ENCODE data around the gene PTGFR. TPM values are rescaled to one million over a fixed set of nuclear protein-coding genes. Genes with fewer than 3 reads are reported as not detected.

The PTGFR gene, protein sequence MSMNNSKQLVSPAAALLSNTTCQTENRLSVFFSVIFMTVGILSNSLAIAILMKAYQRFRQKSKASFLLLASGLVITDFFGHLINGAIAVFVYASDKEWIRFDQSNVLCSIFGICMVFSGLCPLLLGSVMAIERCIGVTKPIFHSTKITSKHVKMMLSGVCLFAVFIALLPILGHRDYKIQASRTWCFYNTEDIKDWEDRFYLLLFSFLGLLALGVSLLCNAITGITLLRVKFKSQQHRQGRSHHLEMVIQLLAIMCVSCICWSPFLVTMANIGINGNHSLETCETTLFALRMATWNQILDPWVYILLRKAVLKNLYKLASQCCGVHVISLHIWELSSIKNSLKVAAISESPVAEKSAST
- total RNA-seq = not detected in 2 replicates

DNA sequence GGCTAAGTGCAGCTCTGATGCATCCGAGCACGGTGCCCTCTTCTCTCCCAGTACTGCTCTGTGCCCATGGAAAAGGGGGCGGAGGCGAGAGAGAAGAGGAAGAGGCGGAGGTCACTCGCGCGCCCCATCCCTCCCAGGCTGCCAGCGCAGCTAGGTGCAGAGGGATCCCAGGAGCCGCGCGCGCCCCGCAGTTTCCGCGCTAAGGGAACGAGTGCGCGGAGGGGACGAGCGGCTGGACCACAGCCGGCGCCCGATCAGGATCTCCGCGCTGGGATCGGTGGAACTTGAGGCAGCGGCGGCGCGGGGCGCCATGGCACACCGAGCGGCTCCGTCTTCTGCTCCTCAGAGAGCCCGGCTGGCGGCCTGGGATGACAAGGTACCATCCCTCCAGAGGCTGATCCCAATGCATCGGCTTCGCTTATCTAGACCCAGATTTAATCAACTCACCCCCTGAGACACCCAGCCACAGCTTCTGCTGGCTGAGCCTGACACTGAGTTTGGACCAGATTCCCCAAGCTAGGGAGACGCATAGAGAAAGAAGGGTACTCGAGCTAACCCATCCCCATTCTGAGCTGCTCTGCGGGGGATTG, at the start of gene PTGFR:
PTGFR (plus strand) TSS at position 114 of the 590 bp plus-strand sequence. CDS start 1,770 bp downstream, outside the sequence.
- H3K27ac Mint-ChIP-seq = no peak within 1 kb of the TSS
- intact Hi-C loops (cut with micrococcal nuclease) = no loop called here

DNA sequence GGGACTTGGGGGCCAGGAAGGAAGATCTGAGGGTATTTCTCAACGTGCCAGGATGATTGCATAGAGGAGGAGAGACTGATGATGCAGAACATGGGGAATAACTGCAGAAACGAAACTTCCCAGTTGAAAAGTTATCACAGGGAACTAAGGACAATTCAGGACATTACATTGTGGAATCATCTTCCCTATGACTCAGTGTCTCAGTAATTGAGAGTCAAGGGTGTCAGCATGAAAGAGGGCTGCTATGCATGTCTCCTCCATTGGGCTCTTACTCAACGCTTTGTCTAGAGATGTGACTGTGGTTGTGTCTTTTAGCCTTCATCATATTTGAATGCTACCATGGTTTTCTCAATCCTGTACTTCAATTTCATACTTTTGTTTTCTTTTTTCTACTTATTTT, 48.9 kb upstream of the PTGFR start:
- no peaks in the 10 kb centered on the region for H3K36me3 Mint-ChIP-seq (ENCODE audit: low read depth)
- intact Hi-C loops (cut with micrococcal nuclease) = no loop called here
- H3K27me3 Mint-ChIP-seq = no peaks in the 10 kb centered on the region
- no peaks in the 10 kb centered on the region for H3K4me1 Mint-ChIP-seq
- H3K4me3 Mint-ChIP-seq = no peak overlapping the region
- DNase-seq = no peak
- no peak overlapping the region for H3K27ac Mint-ChIP-seq
- no peaks in the 10 kb centered on the region for H3K9me3 Mint-ChIP-seq

More for the DNA sequence above, at the start of gene PTGFR:
- Mint-ChIP-seq H3K36me3 (ENCODE audit: low read depth) (no peaks in the 10 kb centered on the region), H3K27me3 (peaks cover 29% of the 10 kb centered on the region), H3K4me3 (no peak within 1 kb of the TSS), H3K9me3 (no peaks in the 10 kb centered on the region), H3K4me1 (no peaks in the 10 kb centered on the region)
- no peak for DNase-seq

DNA sequence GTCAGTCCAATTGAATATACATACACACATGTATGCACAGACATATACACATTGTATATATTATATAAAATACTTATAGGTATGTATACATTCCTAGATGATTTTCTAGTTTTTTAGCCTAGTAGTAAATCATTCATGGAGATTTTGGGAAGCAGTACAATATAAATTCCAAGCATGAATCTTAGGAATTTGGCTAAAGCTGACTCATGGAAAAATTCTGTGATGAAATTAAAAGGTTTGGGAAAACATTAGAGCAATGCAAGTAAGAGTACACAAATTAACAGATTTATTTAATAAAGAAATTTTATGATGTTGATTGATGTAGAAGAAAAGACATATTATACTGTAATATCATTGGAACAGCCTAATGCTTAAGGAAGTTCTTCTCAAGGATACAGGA, 43.7 kb upstream of the PTGFR start:
- no peak overlapping the region for H3K4me3 Mint-ChIP-seq
- H3K4me1 Mint-ChIP-seq = no peaks in the 10 kb centered on the region
- intact Hi-C loops (cut with micrococcal nuclease) = no loop called here
- no peak for DNase-seq
- H3K9me3 Mint-ChIP-seq = no peaks in the 10 kb centered on the region
- H3K27me3 Mint-ChIP-seq = no peaks in the 10 kb centered on the region
- no peaks in the 10 kb centered on the region for H3K36me3 Mint-ChIP-seq (ENCODE audit: low read depth)
- no peak overlapping the region for H3K27ac Mint-ChIP-seq

DNA sequence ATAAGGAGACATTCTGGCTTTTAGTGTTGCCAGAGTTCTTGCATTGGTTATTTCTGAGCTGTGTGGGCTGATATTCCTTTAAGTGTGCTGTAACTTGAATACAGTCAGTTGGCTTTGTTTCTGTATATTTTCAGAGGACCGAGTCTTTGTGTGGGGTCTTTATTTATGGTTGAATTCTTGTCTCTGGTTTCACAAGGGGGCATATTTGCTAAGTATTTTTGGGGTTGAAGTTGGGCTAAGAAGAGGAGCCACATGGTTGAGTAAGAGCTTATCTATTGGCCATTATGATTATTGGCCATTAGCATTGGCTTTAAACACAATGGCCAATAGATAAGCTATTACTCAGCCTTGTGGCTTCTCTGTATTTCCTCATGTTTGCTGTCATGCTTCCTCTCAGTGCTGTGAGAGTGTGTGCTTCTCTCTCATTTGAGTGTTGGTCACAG, 26.3 kb upstream of the PTGFR start:
- Mint-ChIP-seq H3K4me1 (no peaks in the 10 kb centered on the region), H3K36me3 (ENCODE audit: low read depth) (no peaks in the 10 kb centered on the region), H3K27ac (no peak overlapping the region), H3K4me3 (no peak overlapping the region), H3K9me3 (peaks cover 3% of the 10 kb centered on the region), H3K27me3 (no peaks in the 10 kb centered on the region)
- intact Hi-C loops (cut with micrococcal nuclease) = no loop called here
- DNase-seq = no peak

DNA sequence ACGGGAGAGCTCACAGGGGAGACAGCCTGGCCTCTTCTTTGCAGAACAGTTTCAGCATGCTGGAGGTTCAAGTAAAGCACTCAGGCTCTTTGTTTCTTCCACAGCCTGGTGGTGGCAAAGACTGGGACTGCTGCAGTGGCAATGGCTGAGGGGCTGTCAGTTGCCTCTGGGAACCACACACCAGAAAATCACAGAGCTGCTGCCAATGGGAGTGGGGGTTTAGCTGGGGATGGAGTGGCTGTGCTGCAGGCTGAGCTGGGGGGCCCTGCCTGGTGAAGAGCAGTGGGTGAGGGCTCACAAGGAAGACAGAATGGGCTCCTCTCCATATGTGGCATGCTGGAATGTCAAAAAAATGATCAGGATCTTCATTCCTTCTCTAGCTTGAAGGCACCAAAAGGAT, 25.6 kb upstream of the PTGFR start:
- H3K36me3 Mint-ChIP-seq (ENCODE audit: low read depth) = no peaks in the 10 kb centered on the region
- no peaks in the 10 kb centered on the region for H3K4me1 Mint-ChIP-seq
- no peak for DNase-seq
- H3K27me3 Mint-ChIP-seq = no peaks in the 10 kb centered on the region
- intact Hi-C loops (cut with micrococcal nuclease) = no loop called here
- no peak overlapping the region for H3K27ac Mint-ChIP-seq
- H3K4me3 Mint-ChIP-seq = no peak overlapping the region
- H3K9me3 Mint-ChIP-seq = peaks cover 3% of the 10 kb centered on the region

DNA sequence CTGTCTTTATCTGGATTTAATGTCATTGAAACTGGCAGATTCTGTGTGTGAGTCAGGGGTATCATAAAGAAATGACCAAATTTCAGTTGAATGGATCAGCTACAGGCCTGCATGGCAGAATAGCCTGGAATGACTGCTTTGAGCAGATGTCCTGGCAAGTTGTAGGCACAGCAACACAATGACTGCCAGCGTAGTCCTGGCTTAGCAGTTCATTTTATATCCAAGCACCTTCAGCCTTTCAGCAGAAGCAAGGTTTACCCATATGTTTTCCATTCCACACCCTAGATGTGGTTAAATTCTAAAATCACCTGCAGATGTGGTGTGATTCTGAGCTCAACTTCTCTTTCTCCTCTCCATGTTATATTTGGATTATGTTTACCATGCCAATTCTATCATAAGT, 22.3 kb upstream of the PTGFR start:
- no peak overlapping the region for H3K27ac Mint-ChIP-seq
- H3K4me1 Mint-ChIP-seq = no peaks in the 10 kb centered on the region
- peaks cover 3% of the 10 kb centered on the region for H3K9me3 Mint-ChIP-seq
- intact Hi-C loops (cut with micrococcal nuclease) = no loop called here
- H3K4me3 Mint-ChIP-seq = no peak overlapping the region
- DNase-seq = no peak
- no peaks in the 10 kb centered on the region for H3K36me3 Mint-ChIP-seq (ENCODE audit: low read depth)
- H3K27me3 Mint-ChIP-seq = no peaks in the 10 kb centered on the region

DNA sequence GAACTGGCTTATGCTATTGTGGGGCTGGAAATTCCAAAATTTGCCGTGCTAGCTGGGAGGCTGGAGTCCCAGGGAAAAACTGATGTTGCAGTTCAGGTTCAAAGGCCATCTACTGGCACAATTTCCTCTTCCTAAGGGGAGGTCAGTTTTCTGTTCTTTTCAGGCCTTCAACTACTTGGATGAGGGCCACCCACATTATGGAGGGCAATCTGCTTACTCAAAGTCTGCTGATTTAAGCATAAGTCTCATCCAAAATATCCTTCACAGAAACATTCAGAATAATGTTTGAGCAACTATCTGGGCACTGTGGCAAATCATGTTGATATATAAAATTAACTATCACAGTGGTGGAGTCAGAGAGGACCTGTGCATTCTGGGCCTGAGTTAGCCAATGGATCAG, 21.2 kb upstream of the PTGFR start:
- intact Hi-C loops (cut with micrococcal nuclease) = no loop called here
- Mint-ChIP-seq H3K4me3 (no peak overlapping the region), H3K27ac (no peak overlapping the region), H3K4me1 (no peaks in the 10 kb centered on the region), H3K9me3 (peaks cover 3% of the 10 kb centered on the region), H3K27me3 (no peaks in the 10 kb centered on the region), H3K36me3 (ENCODE audit: low read depth) (no peaks in the 10 kb centered on the region)
- DNase-seq = no peak

DNA sequence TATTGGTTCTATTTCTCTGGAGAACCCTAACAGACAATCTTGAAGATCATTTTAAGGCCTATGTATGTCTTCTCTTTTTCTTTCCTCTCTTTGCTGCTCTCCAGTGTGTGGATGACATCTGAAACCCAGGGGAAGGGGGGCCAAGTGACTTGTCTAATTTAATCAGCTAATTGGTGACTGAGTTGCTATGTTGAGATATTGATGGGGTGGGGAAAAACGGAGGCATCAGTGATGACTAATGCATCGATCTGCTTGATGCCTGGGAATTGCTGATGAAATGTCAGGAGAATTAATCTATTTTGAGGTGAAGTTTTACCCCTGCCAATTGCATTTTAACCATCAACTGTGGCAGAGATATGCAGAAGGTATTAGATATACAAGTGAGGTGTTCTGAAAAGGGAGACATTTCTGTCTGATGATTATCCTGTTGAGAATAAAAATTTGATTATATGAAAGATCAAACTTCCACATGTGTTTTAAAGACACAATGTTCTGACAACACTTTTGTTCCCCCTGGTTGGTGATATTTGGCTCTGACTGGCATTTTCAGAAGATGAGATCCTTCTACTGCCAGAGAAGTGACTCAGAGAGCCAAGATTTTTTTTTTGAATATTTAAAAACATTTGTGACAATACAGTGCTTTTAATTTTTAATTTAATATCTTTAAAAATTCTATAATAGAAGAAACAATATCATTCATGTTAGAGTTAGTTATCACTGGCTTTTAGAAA, 18.7 kb upstream of the PTGFR start:
- no peaks in the 10 kb centered on the region for H3K27me3 Mint-ChIP-seq

DNA sequence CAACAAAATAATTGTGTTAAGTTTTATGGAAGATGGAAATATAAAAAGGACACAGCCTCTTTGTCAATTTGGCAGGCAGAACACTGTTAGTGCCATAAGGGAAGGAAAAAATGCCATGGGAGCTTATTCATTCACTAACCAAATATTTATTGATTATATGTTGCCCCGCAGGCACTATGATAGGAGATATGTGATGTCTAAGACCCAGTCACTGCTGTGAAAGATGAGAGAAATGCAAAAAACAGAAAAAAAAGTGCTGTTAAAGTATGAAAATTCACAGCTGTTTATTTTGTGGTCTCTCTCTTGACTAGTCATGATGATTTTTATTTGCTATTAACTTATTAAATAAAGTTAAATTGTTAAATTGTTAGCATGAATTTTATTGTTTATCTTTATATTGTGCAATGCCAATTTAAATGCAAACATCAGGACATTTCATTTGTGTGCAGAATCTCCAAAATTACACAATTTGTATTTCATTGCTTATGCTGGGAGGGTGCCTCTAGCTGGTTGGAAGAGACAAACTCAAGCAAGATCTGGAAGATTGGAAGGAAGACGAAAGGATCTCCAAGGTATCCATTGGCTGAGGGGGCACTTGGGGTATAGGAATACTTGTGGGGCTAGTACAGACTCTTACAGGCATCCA, 17.8 kb upstream of the PTGFR start:
- H3K4me1 Mint-ChIP-seq = no peaks in the 10 kb centered on the region
- H3K36me3 Mint-ChIP-seq (ENCODE audit: low read depth) = no peaks in the 10 kb centered on the region
- H3K27ac Mint-ChIP-seq = no peak overlapping the region
- intact Hi-C loops (cut with micrococcal nuclease) = no loop called here
- H3K4me3 Mint-ChIP-seq = no peak overlapping the region
- no peaks in the 10 kb centered on the region for H3K27me3 Mint-ChIP-seq
- no peaks in the 10 kb centered on the region for H3K9me3 Mint-ChIP-seq
- DNase-seq = no peak

More for the DNA sequence above, 18.7 kb upstream of the PTGFR start:
- no peaks in the 10 kb centered on the region for H3K9me3 Mint-ChIP-seq
- DNase-seq = no peak
- no peaks in the 10 kb centered on the region for H3K36me3 Mint-ChIP-seq (ENCODE audit: low read depth)
- intact Hi-C loops (cut with micrococcal nuclease) = no loop called here
- no peak overlapping the region for H3K27ac Mint-ChIP-seq
- no peaks in the 10 kb centered on the region for H3K4me1 Mint-ChIP-seq
- no peak overlapping the region for H3K4me3 Mint-ChIP-seq

DNA sequence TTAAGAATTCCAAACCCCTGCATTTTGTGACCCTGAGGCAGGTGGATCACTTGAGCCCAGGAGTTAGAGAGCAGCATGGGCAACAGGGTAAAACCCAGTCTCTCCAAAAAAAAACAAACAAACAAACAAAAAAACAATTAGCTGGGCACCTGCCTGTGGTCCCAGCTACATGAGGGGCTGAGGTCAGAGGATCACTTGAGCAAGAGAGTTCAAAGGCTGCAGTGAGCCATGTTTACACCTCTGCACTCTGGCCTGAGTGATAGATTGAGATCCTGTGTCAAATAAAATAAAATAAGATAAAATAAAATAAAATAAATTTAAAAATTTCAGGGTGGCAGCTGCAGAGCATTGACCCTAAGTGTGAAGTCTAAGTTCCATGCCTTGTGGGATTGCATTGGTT, 16.7 kb upstream of the PTGFR start:
- Mint-ChIP-seq H3K36me3 (ENCODE audit: low read depth) (no peaks in the 10 kb centered on the region), H3K27ac (no peak overlapping the region), H3K27me3 (no peaks in the 10 kb centered on the region), H3K9me3 (no peaks in the 10 kb centered on the region), H3K4me3 (no peak overlapping the region), H3K4me1 (no peaks in the 10 kb centered on the region)
- intact Hi-C loops (cut with micrococcal nuclease) = no loop called here
- no peak for DNase-seq

DNA sequence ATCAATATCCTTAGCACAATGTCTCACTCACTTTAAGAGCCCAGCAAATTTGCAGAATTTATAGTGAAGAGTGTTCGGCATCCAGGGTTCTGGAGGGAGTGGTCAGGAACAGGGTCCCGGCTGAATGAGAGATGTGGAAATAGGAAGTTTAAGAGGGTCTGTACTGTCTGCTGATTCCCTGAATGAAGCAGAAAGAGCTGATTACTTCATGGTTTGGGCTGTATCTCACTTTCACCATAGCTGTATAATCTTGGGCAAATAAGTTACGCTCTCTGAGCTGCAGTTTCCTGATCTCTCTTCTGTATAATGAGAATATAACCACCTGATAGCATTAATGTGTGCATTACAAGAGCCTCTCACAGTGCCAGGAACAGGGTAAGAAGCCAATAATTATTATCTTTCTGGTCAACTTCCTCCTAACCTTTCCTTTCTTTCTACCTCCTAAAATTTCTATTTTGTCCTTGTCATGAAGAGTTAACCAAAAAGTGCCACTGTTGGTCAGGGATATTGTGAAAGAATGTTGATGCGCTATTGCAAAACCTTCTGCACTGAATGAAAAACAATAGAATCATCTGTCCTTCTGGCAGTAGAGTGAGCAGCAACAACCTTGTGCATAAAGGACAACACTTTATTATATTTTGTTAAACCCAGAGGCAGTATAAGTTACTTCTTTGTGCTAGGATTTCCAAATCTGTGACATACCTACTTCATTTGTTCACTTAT, 14.7 kb upstream of the PTGFR start:
- H3K4me3 Mint-ChIP-seq = no peak overlapping the region
- H3K27ac Mint-ChIP-seq = no peak overlapping the region
- H3K9me3 Mint-ChIP-seq = no peaks in the 10 kb centered on the region
- no peaks in the 10 kb centered on the region for H3K36me3 Mint-ChIP-seq (ENCODE audit: low read depth)
- no peak for DNase-seq
- intact Hi-C loops (cut with micrococcal nuclease) = no loop called here
- H3K27me3 Mint-ChIP-seq = no peaks in the 10 kb centered on the region
- no peaks in the 10 kb centered on the region for H3K4me1 Mint-ChIP-seq

DNA sequence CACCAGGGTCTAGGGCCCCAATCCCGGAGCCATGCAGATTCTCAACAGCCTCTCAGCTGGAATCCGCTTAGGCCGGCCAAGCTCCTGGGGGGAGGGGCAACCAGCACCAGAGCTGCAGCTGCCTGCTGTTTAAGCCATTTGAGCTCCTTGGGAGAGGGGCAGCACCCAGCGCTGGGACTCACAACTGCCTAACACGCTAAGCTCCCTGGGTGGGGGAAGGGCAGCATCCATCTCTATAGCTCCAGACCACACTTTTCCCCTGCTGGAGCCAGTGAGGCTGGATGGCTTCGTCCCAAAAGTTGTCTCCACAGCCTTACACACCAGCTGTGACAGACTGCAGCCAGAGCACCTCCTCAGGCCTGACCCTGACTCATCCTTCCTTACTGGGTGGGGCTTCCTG, 6.9 kb upstream of the PTGFR start:
- no peak overlapping the region for H3K27ac Mint-ChIP-seq
- intact Hi-C loops (cut with micrococcal nuclease) = no loop called here

DNA sequence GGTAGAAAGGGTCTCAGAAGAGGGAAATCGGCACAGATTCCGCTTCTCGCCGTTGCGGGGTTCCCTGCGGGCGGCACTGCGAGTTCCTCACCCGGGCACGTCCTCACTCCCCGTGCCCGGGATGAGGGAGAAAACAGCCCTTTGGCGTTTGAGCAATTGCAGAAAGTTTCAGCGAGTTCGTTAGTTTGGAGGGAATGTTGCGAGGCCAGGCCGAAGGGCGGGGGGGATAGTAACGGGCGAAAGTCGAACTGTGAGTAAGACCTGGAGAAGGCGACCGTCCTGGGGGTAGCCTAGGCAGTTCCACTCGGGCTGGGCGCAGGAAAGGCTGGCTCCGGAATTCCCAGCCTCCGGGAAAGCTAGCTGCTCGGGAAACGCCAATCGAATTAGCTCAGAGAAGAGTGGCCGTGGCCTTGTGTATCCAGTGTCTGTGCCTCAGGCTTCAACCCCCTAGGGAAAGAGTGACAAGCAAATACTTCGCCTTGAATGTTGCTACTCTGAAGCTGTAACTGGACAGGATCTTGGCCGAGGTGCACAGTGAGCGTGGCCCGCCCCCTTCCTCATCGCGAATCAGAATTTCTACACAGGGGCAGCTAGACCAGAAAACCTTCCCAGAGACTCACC, 787 bp downstream of the PTGFR start:
- H3K27ac Mint-ChIP-seq = no peak overlapping the region
- H3K27me3 Mint-ChIP-seq = peaks cover 29% of the 10 kb centered on the region
- H3K4me3 Mint-ChIP-seq = no peak overlapping the region
- no peaks in the 10 kb centered on the region for H3K9me3 Mint-ChIP-seq
- intact Hi-C loops (cut with micrococcal nuclease) = no loop called here
- H3K4me1 Mint-ChIP-seq = no peaks in the 10 kb centered on the region
- no peak for DNase-seq
- no peaks in the 10 kb centered on the region for H3K36me3 Mint-ChIP-seq (ENCODE audit: low read depth)

More for the DNA sequence above, 6.9 kb upstream of the PTGFR start:
- Mint-ChIP-seq H3K36me3 (ENCODE audit: low read depth) (no peaks in the 10 kb centered on the region), H3K4me1 (no peaks in the 10 kb centered on the region), H3K27me3 (no peaks in the 10 kb centered on the region), H3K9me3 (no peaks in the 10 kb centered on the region), H3K4me3 (no peak overlapping the region)
- DNase-seq = no peak

All from activated CD4-positive, alpha-beta T cell treated with anti-CD3 and anti-CD28 coated beads, Interleukin-2, amount 10 ng/mL, durations not matched to agents 24 days and 14 days (primary cell).